K562 (cell line): ENCODE measurements around the gene GRIK1.

Source experiments
- CAMTA2 ChIP-seq: fragments of 250-450 bp; sonication (Bioruptor Pico); conservative IDR thresholded peaks from 2 replicates; pipeline ENCODE4 v1.5.1; 2022
- EGR1 ChIP-seq: fragments of 450-650 bp; conservative IDR thresholded peaks from 2 replicates; pipeline ENCODE4 v1.6.1; 2017; ENCODE audit warnings: mild to moderate bottlenecking
- MYBL2 ChIP-seq, 2 experiments: fragments of 450-650 bp in 1 of 2; sonication (generic) in 1 of 2; formaldehyde crosslinking in 1 of 2; IDR thresholded peaks; 2 replicates each; pipeline versions ENCODE4 v1.6.1 to v1.8.1; 2017 to 2022; ENCODE audit warnings: borderline replicate concordance in 1 of 2, inconsistent platforms in 1 of 2, low read depth in 1 of 2, mild to moderate bottlenecking in 1 of 2, missing genetic modification reagents in 1 of 2, moderate library complexity in 1 of 2
- POLR2A ChIP-seq: fragments of 450-650 bp; conservative IDR thresholded peaks from 2 replicates; pipeline ENCODE4 v1.6.1; 2016
- POLR2G ChIP-seq: fragments of 200-400 bp; formaldehyde crosslinking; IDR thresholded peaks from 2 replicates; pipeline ENCODE4 v1.6.1; 2017; ENCODE audit warnings: low read depth, mild to moderate bottlenecking, antibody characterized with exemption, low read length, moderate library complexity
- ZNF239 ChIP-seq: fragments of 250-450 bp; sonication (Bioruptor Pico); IDR thresholded peaks from 2 replicates; pipeline ENCODE4 v1.4.0; 2020; ENCODE audit warnings: mild to moderate bottlenecking
- TF ChIP-seq, protein P1 (sequence below): sonication (generic); formaldehyde crosslinking; IDR thresholded peaks from 2 replicates; pipeline ENCODE4 v1.8.0; 2022; ENCODE audit warnings: mild to moderate bottlenecking, missing genetic modification reagents, borderline replicate concordance
- TF ChIP-seq, protein P2 (sequence below), 3 experiments: IDR thresholded peaks in 2 of 3; conservative IDR thresholded peaks in 1 of 3; 2 replicates each; pipeline ENCODE4 v1.5.1; 2011 to 2012; ENCODE audit warnings: low read length in 3 of 3, mild to moderate bottlenecking in 3 of 3, control low read depth in 2 of 3, improper control_type of control experiment in 1 of 3, inconsistent platforms in 1 of 3, low read depth in 1 of 3, mixed read lengths in 1 of 3, moderate library complexity in 1 of 3; ENCODE audit not compliant: insufficient read depth in 2 of 3

- no peak for TF ChIP-seq MYBL2 (IDR thresholded peaks at IDR 0.05; ENCODE audit: low read depth)
- TF ChIP-seq MYBL2 (CRISPR knock-in tag; IDR thresholded peaks at IDR 0.05; ENCODE audit: borderline replicate concordance), result no peak
- TF ChIP-seq EGR1, result no peak
- no peak for TF ChIP-seq ZNF239 (CRISPR knock-in tag)
- TF ChIP-seq POLR2G, result no peak
- TF ChIP-seq, protein P1, sequence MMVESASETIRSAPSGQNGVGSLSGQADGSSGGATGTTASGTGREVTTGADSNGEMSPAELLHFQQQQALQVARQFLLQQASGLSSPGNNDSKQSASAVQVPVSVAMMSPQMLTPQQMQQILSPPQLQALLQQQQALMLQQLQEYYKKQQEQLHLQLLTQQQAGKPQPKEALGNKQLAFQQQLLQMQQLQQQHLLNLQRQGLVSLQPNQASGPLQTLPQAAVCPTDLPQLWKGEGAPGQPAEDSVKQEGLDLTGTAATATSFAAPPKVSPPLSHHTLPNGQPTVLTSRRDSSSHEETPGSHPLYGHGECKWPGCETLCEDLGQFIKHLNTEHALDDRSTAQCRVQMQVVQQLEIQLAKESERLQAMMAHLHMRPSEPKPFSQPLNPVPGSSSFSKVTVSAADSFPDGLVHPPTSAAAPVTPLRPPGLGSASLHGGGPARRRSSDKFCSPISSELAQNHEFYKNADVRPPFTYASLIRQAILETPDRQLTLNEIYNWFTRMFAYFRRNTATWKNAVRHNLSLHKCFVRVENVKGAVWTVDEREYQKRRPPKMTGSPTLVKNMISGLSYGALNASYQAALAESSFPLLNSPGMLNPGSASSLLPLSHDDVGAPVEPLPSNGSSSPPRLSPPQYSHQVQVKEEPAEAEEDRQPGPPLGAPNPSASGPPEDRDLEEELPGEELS, result no peak
- no peak for TF ChIP-seq POLR2A
- TF ChIP-seq CAMTA2 (CRISPR knock-in tag), result no peak
- TF ChIP-seq, protein P2, sequence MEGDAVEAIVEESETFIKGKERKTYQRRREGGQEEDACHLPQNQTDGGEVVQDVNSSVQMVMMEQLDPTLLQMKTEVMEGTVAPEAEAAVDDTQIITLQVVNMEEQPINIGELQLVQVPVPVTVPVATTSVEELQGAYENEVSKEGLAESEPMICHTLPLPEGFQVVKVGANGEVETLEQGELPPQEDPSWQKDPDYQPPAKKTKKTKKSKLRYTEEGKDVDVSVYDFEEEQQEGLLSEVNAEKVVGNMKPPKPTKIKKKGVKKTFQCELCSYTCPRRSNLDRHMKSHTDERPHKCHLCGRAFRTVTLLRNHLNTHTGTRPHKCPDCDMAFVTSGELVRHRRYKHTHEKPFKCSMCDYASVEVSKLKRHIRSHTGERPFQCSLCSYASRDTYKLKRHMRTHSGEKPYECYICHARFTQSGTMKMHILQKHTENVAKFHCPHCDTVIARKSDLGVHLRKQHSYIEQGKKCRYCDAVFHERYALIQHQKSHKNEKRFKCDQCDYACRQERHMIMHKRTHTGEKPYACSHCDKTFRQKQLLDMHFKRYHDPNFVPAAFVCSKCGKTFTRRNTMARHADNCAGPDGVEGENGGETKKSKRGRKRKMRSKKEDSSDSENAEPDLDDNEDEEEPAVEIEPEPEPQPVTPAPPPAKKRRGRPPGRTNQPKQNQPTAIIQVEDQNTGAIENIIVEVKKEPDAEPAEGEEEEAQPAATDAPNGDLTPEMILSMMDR (IDR thresholded peaks at IDR 0.05 in 2 of 3, conservative IDR thresholded peaks at IDR 0.05 in 1 of 3; ENCODE audit: insufficient read depth in 2 of 3, low read depth in 1 of 3, low read length in 3 of 3), result no peak
Measured at GRCh38 chr21:29504751-29505321, 435.0 kb downstream of the GRIK1 start.
